ENCODE measurements around the gene RETREG2. TPM values are rescaled to one million over a fixed set of nuclear protein-coding genes. Genes with fewer than 3 reads are reported as not detected.
"Not testable (repeated sequence)": the region's sequence is repeated elsewhere in the genome, so short reads cannot be mapped to it uniquely, and the experiment has no call there.

RETREG2 gene
- total and polyA plus RNA-seq, 2 of the 4 experiments (the other 2 are of a cell fraction): 45.2 to 51.1 TPM

GRCh38 chr2:219200502-219201326 is 22.6 kb downstream of the RETREG2 start:
- intact Hi-C loops (cut with micrococcal nuclease); POLR2A ChIA-PET (ENCODE audit: unreplicated experiment): not testable (repeated sequence)
- 88% methylated on average over 14 of the region's 26 CpGs; no CpG with 5 or more reads in 1 of the 2 experiments for WGBS, 2 experiments (ENCODE audit: extremely low coverage in 2 of 2, insufficient read length in 1 of 2)

GRCh38 chr2:219201331-219201730 is 23.3 kb downstream of the RETREG2 start:
- H3K9ac ChIP-seq (ENCODE audit: low read depth, low read length); H3K56ac ChIP-seq (ENCODE audit: extremely low read depth, insufficient read depth, low read length); POLR2A ChIA-PET (ENCODE audit: unreplicated experiment); H4K91ac ChIP-seq (ENCODE audit: insufficient read depth, low read depth, low read length); ATAC-seq (ENCODE audit: low read depth); H3K9me1 ChIP-seq (ENCODE audit: insufficient read depth, low read length); H3K27me3 ChIP-seq (ENCODE audit: control insufficient read depth, insufficient read depth, low read length); H2BK120ac ChIP-seq (ENCODE audit: low read depth, low read length); H3K4me3 ChIP-seq (ENCODE audit: insufficient read depth, low read depth, low read length); BruUV-seq (replicated peaks); H2BK20ac ChIP-seq (ENCODE audit: low read depth, low read length); H3K18ac ChIP-seq (ENCODE audit: low read depth, low read length); intact Hi-C loops (cut with micrococcal nuclease); H4K8ac ChIP-seq (ENCODE audit: low read depth in 2 of 2, low read length in 2 of 2); H4K20me1 ChIP-seq (ENCODE audit: insufficient read depth, low read length); H2BK15ac ChIP-seq (ENCODE audit: low read depth, low read length); dilution Hi-C loops (cut with HindIII; ENCODE audit: low sequenced_read_pairs, unreplicated experiment); H2AK9ac ChIP-seq (replicated peaks; ENCODE audit: low read depth, low read length, poor library complexity); H3K79me1 ChIP-seq (ENCODE audit: low read depth in 1 of 2, low read length in 2 of 2); CTCF ChIA-PET; H3K27ac ChIP-seq (ENCODE audit: insufficient read depth, low read length); H4K5ac ChIP-seq (ENCODE audit: low read depth, low read length); H3K4ac ChIP-seq (ENCODE audit: low read depth, low read length); H2AFZ ChIP-seq (replicated peaks; ENCODE audit: low read length, poor library complexity); H2BK5ac ChIP-seq (ENCODE audit: low read depth, low read length, poor library complexity, severe bottlenecking); H2AK5ac ChIP-seq (ENCODE audit: low read depth, low read length); DNase-seq; H3K9me3 ChIP-seq (ENCODE audit: control insufficient read depth, insufficient read depth, low read length); H3K23ac ChIP-seq (ENCODE audit: low read depth, low read length); H3K36me3 ChIP-seq (ENCODE audit: control insufficient read depth, insufficient read depth, low read length); H3K4me1 ChIP-seq (ENCODE audit: control insufficient read depth, insufficient read depth, low read length); H3K4me2 ChIP-seq (ENCODE audit: low read depth, low read length); in situ Hi-C loops (cut with MboI; ENCODE audit: low sequenced_read_pairs); H3K14ac ChIP-seq (replicated peaks; ENCODE audit: low read depth, low read length): not testable (repeated sequence)
- WGBS, 2 experiments (ENCODE audit: extremely low coverage in 2 of 2, insufficient read length in 1 of 2): 100% methylated on average over 2 of the region's 21 CpGs; no CpG with 5 or more reads in 1 of the 2 experiments

More at GRCh38 chr2:219200502-219201326, 22.6 kb downstream of the RETREG2 start:
- H4K91ac ChIP-seq (ENCODE audit: insufficient read depth, low read depth, low read length); H3K27me3 ChIP-seq (ENCODE audit: control insufficient read depth, insufficient read depth, low read length); H3K4me1 ChIP-seq (ENCODE audit: control insufficient read depth, insufficient read depth, low read length); BruUV-seq (replicated peaks); H3K9me3 ChIP-seq (ENCODE audit: control insufficient read depth, insufficient read depth, low read length); H3K9ac ChIP-seq (ENCODE audit: low read depth, low read length); H3K4me3 ChIP-seq (ENCODE audit: insufficient read depth, low read depth, low read length); H2BK5ac ChIP-seq (ENCODE audit: low read depth, low read length, poor library complexity, severe bottlenecking); in situ Hi-C loops (cut with MboI; ENCODE audit: low sequenced_read_pairs); DNase-seq; H3K14ac ChIP-seq (replicated peaks; ENCODE audit: low read depth, low read length); H2AK5ac ChIP-seq (ENCODE audit: low read depth, low read length); H2BK20ac ChIP-seq (ENCODE audit: low read depth, low read length); H3K56ac ChIP-seq (ENCODE audit: extremely low read depth, insufficient read depth, low read length); H2AK9ac ChIP-seq (replicated peaks; ENCODE audit: low read depth, low read length, poor library complexity); H2BK15ac ChIP-seq (ENCODE audit: low read depth, low read length); H3K9me1 ChIP-seq (ENCODE audit: insufficient read depth, low read length); dilution Hi-C loops (cut with HindIII; ENCODE audit: low sequenced_read_pairs, unreplicated experiment); H2AFZ ChIP-seq (replicated peaks; ENCODE audit: low read length, poor library complexity); ATAC-seq (ENCODE audit: low read depth); H3K27ac ChIP-seq (ENCODE audit: insufficient read depth, low read length); H4K8ac ChIP-seq (ENCODE audit: low read depth in 2 of 2, low read length in 2 of 2); H3K23ac ChIP-seq (ENCODE audit: low read depth, low read length); H3K4me2 ChIP-seq (ENCODE audit: low read depth, low read length); H4K20me1 ChIP-seq (ENCODE audit: insufficient read depth, low read length); H3K79me1 ChIP-seq (ENCODE audit: low read depth in 1 of 2, low read length in 2 of 2); CTCF ChIA-PET; H2BK120ac ChIP-seq (ENCODE audit: low read depth, low read length); H3K4ac ChIP-seq (ENCODE audit: low read depth, low read length); H4K5ac ChIP-seq (ENCODE audit: low read depth, low read length); H3K18ac ChIP-seq (ENCODE audit: low read depth, low read length); H3K36me3 ChIP-seq (ENCODE audit: control insufficient read depth, insufficient read depth, low read length): not testable (repeated sequence)

All from IMR-90 (cell line).